H1 (cell line): ENCODE results near the gene CLDN16. TPM values are rescaled to one million over a fixed set of nuclear protein-coding genes. Genes with fewer than 3 reads are reported as not detected.

Experiments
- CTCF ChIA-PET: fragments of 300-600 bp; sonication (Branson Sonifier 250); formaldehyde crosslinking; loops from one replicate; lab custom pipeline; 2021; ENCODE audit not compliant: partially characterized antibody; lab: Charles Lee
- POLR2A ChIA-PET: fragments of 300-600 bp; sonication (Branson Sonifier 250); formaldehyde crosslinking; loops from one replicate; lab custom pipeline; 2021; ENCODE audit warnings: inconsistent platforms; ENCODE audit not compliant: partially characterized antibody; lab: Charles Lee
- DNase-seq, 2 experiments: peaks; one replicate each; pipeline versions ENCODE4 v3.0.0 to v3.0.0-alpha.2; 2010 to 2022; ENCODE audit warnings: low spot score in 2 of 2, low read depth in 1 of 2, mixed read lengths in 1 of 2
- FAIRE-seq: peaks from 2 replicates; lab custom pipeline; 2011; peaks lifted over from hg19 to GRCh38; lab: Jason Lieb, UNC
- H2AFZ ChIP-seq: 2 replicates; pipeline ENCODE4 v1.8.1; 2012; ENCODE audit warnings: low read length, inconsistent platforms
- H2AK5ac ChIP-seq: 2 replicates; pipeline ENCODE4 v1.6.1; 2013; ENCODE audit warnings: low read depth, low read length
- H2BK120ac ChIP-seq: replicated peaks from 2 replicates; pipeline ENCODE3; 2013; ENCODE audit warnings: low read depth, low read length, inconsistent platforms
- H2BK12ac ChIP-seq: 2 replicates; pipeline ENCODE4 v1.6.1; 2013; ENCODE audit warnings: low read depth, low read length
- H2BK15ac ChIP-seq: 2 replicates; pipeline ENCODE4 v1.6.1; 2013; ENCODE audit warnings: low read length
- H2BK20ac ChIP-seq: 2 replicates; pipeline ENCODE4 v1.6.1; 2013; ENCODE audit warnings: low read length
- H2BK5ac ChIP-seq: 2 replicates; pipeline ENCODE4 v1.6.1; 2013; ENCODE audit warnings: low read depth, low read length
- H3K14ac ChIP-seq: 2 replicates; pipeline ENCODE4 v1.6.1; 2013; ENCODE audit warnings: inconsistent platforms; ENCODE audit not compliant: insufficient read length
- H3K18ac ChIP-seq: 2 replicates; pipeline ENCODE4 v1.6.1; 2013; ENCODE audit warnings: low read length; ENCODE audit errors: extremely low read depth
- H3K23ac ChIP-seq: 2 replicates; pipeline ENCODE4 v1.6.1; 2013; ENCODE audit warnings: inconsistent platforms; ENCODE audit not compliant: insufficient read length
- H3K23me2 ChIP-seq: 2 replicates; pipeline ENCODE4 v1.6.1; 2013; ENCODE audit warnings: low read depth, low read length
- H3K27ac ChIP-seq: 2 replicates; pipeline ENCODE4 v1.6.1; 2011; ENCODE audit warnings: low read depth, low read length, inconsistent platforms
- H3K27me3 ChIP-seq, 4 experiments: replicated peaks in 1 of 4; 1 replicate in 1 of 4; 2 replicates in 3 of 4; pipeline versions ENCODE4 v1.6.1 to v1.8.1; 2011 to 2013; ENCODE audit warnings: low read length in 3 of 4, mild to moderate bottlenecking in 3 of 4, inconsistent platforms in 2 of 4, mixed read lengths in 2 of 4, moderate library complexity in 1 of 4; ENCODE audit not compliant: control insufficient read depth in 3 of 4, insufficient read depth in 3 of 4; ENCODE audit errors: extremely low read depth in 1 of 4
- H3K36me3 ChIP-seq, 4 experiments: 2 replicates each; pipeline versions ENCODE4 v1.6.1 to v1.8.1; 2011 to 2013; ENCODE audit warnings: mild to moderate bottlenecking in 4 of 4, low read length in 3 of 4, moderate library complexity in 2 of 4, control low read depth in 1 of 4, inconsistent platforms in 1 of 4; ENCODE audit not compliant: insufficient read depth in 4 of 4, control insufficient read depth in 2 of 4
- H3K4ac ChIP-seq: replicated peaks from 2 replicates; pipeline ENCODE3; 2013; ENCODE audit warnings: low read length, low read depth, mixed read lengths, inconsistent platforms; ENCODE audit not compliant: insufficient read length
- H3K4me1 ChIP-seq, 4 experiments: replicated peaks in 1 of 4; 1 replicate in 1 of 4; 2 replicates in 3 of 4; pipeline versions ENCODE4 v1.6.1 to v1.8.1; 2011 to 2013; ENCODE audit warnings: low read length in 3 of 4, inconsistent platforms in 2 of 4, mixed read lengths in 1 of 4; ENCODE audit not compliant: insufficient read depth in 4 of 4, control insufficient read depth in 3 of 4
- H3K4me2 ChIP-seq, 2 experiments: 2 replicates each; pipeline versions ENCODE4 v1.6.1 to v1.8.1; 2011 to 2013; ENCODE audit warnings: low read depth in 2 of 2, low read length in 2 of 2, control low read depth in 1 of 2, inconsistent platforms in 1 of 2, mild to moderate bottlenecking in 1 of 2; ENCODE audit not compliant: insufficient read depth in 1 of 2
- H3K4me3 ChIP-seq, 4 experiments: fragments of 200-600, 300-600 bp in 1 of 4; sonication (generic), shearing (Covaris generic), sonication (Bioruptor Twin) in 1 of 4; 2 replicates each; pipeline versions ENCODE4 v1.5.1 to v1.8.1; 2011 to 2016; ENCODE audit warnings: low read length in 4 of 4, low read depth in 3 of 4, control low read depth in 2 of 4, inconsistent platforms in 2 of 4, mild to moderate bottlenecking in 2 of 4, mixed read lengths in 1 of 4, moderate library complexity in 1 of 4; ENCODE audit not compliant: insufficient read depth in 2 of 4; ENCODE audit errors: extremely low read depth in 1 of 4
- H3K56ac ChIP-seq: replicated peaks from 2 replicates; pipeline ENCODE3; 2013; ENCODE audit warnings: low read depth, mild to moderate bottlenecking, mixed read lengths, low read length, inconsistent platforms; ENCODE audit not compliant: insufficient read length
- H3K79me1 ChIP-seq: 2 replicates; pipeline ENCODE4 v1.6.1; 2013; ENCODE audit warnings: low read depth, low read length, control low read depth
- H3K79me2 ChIP-seq, 2 experiments: 2 replicates each; pipeline versions ENCODE4 v1.6.1 to v1.8.1; 2012 to 2013; ENCODE audit warnings: low read length in 2 of 2, mild to moderate bottlenecking in 2 of 2, inconsistent platforms in 1 of 2; ENCODE audit not compliant: insufficient read depth in 2 of 2, control insufficient read depth in 1 of 2
- H3K9ac ChIP-seq, 4 experiments: replicated peaks in 1 of 4; 1 replicate in 1 of 4; 2 replicates in 3 of 4; pipeline versions ENCODE4 v1.6.1 to v1.8.1; 2011 to 2013; ENCODE audit warnings: low read depth in 3 of 4, low read length in 3 of 4, control low read depth in 2 of 4, mild to moderate bottlenecking in 2 of 4, moderate library complexity in 2 of 4, inconsistent platforms in 1 of 4; ENCODE audit errors: extremely low read depth in 1 of 4
- H3K9me3 ChIP-seq, 2 experiments: 2 replicates each; pipeline versions ENCODE4 v1.6.1 to v1.8.1; 2012 to 2013; ENCODE audit warnings: mild to moderate bottlenecking in 2 of 2, moderate library complexity in 2 of 2, control low read depth in 1 of 2, inconsistent platforms in 1 of 2, low read depth in 1 of 2, low read length in 1 of 2, mixed read lengths in 1 of 2; ENCODE audit not compliant: insufficient read depth in 2 of 2
- H4K20me1 ChIP-seq, 2 experiments: replicated peaks in 1 of 2; 2 replicates each; pipeline versions ENCODE3 to v1.8.1; 2011 to 2013; ENCODE audit warnings: inconsistent platforms in 2 of 2, low read length in 2 of 2, mild to moderate bottlenecking in 1 of 2; ENCODE audit not compliant: insufficient read depth in 2 of 2, control insufficient read depth in 1 of 2
- H4K5ac ChIP-seq: 2 replicates; pipeline ENCODE4 v1.6.1; 2013; ENCODE audit warnings: low read length, low read depth, mixed read lengths, inconsistent platforms; ENCODE audit not compliant: insufficient read length
- H4K8ac ChIP-seq: 2 replicates; pipeline ENCODE4 v1.8.0; 2013; ENCODE audit warnings: mild to moderate bottlenecking, moderate library complexity, low read length, inconsistent platforms; ENCODE audit not compliant: insufficient read depth; ENCODE audit errors: extremely low read depth
- H4K91ac ChIP-seq: replicated peaks from 2 replicates; pipeline ENCODE3; 2013; ENCODE audit warnings: low read length, mixed read lengths, inconsistent platforms; ENCODE audit not compliant: insufficient read length
- CEBPB ChIP-seq: IDR thresholded peaks from 2 replicates; pipeline ENCODE4 v1.6.1; 2012; ENCODE audit warnings: low read depth, low read length
- CHD1 ChIP-seq: IDR thresholded peaks from 2 replicates; pipeline ENCODE4 v1.6.1; 2012; ENCODE audit warnings: low read depth, low read length, improper control_type of control experiment
- CHD2 ChIP-seq: IDR thresholded peaks from 2 replicates; pipeline ENCODE4 v1.6.1; 2012; ENCODE audit warnings: low read length, improper control_type of control experiment
- CTBP2 ChIP-seq: IDR thresholded peaks from 2 replicates; pipeline ENCODE4 v1.7.0; 2011; ENCODE audit warnings: borderline replicate concordance, mild to moderate bottlenecking, moderate library complexity, mixed read lengths, low read length; ENCODE audit not compliant: insufficient read depth, insufficient read length
- JUN ChIP-seq: IDR thresholded peaks from 2 replicates; pipeline ENCODE4 v1.6.1; 2011; ENCODE audit warnings: low read depth, mild to moderate bottlenecking, improper control_type of control experiment, low read length
- KDM1A ChIP-seq: fragments of 200-600, 300-600 bp; sonication (generic); IDR thresholded peaks from 2 replicates; pipeline ENCODE4 v1.7.1; 2016; ENCODE audit warnings: mild to moderate bottlenecking, low read length, borderline replicate concordance
- NRF1 ChIP-seq: IDR thresholded peaks from 2 replicates; pipeline ENCODE4 v1.6.1; 2011; ENCODE audit warnings: mild to moderate bottlenecking, low read depth, low read length, improper control_type of control experiment
- PHF8 ChIP-seq: fragments of 200-600 bp; sonication (generic); conservative IDR thresholded peaks from 2 replicates; pipeline ENCODE4 v1.7.1; 2012; ENCODE audit warnings: low read depth, mild to moderate bottlenecking, inconsistent platforms, low read length, moderate library complexity
- POLR2A ChIP-seq, 2 experiments: IDR thresholded peaks; 1 replicate in 1 of 2; 2 replicates in 1 of 2; pipeline ENCODE4 v1.6.1; 2011; ENCODE audit warnings: low read depth in 2 of 2, low read length in 2 of 2, mild to moderate bottlenecking in 2 of 2; ENCODE audit errors: control extremely low read depth in 1 of 2
- RXRA ChIP-seq: IDR thresholded peaks from 2 replicates; pipeline ENCODE4 v1.6.1; 2011; ENCODE audit warnings: low read depth, mild to moderate bottlenecking, low read length, moderate library complexity; ENCODE audit not compliant: insufficient read depth
- TEAD4 ChIP-seq: IDR thresholded peaks from 2 replicates; pipeline ENCODE4 v1.6.1; 2012; ENCODE audit warnings: low read depth, low read length, inconsistent platforms, mixed read lengths
- ZNF274 ChIP-seq: IDR thresholded peaks from 2 replicates; pipeline ENCODE4 v1.7.0; 2012; ENCODE audit warnings: low read length, borderline replicate concordance; ENCODE audit errors: extremely low read depth
- WGBS, 2 experiments: shearing (Covaris generic) in 1 of 2; methylation state at CpG; one replicate each; pipeline versions ENCODE4 v1.1.6 to v1.1.7; 2013 to 2015; ENCODE audit warnings: low lambda C conversion rate in 2 of 2, mixed read lengths in 2 of 2, inconsistent platforms in 1 of 2, low coverage in 1 of 2, missing lambda C conversion rate in 1 of 2; ENCODE audit not compliant: insufficient replicate concordance in 2 of 2, insufficient coverage in 1 of 2, insufficient read length in 1 of 2; ENCODE audit errors: extremely low coverage in 1 of 2, missing lambda C conversion rate in 1 of 2; 5-methylcytosine and 5-hydroxymethylcytosine counted together
- polyA plus RNA-seq, 7 experiments: library from polyadenylated mRNA; depleted of rRNA in 3 of 7; stranded (reverse) in 5 of 7; unstranded in 2 of 7; fragments of >200 nt in 5 of 7; fragments of 200-250 nt in 2 of 7; gene quantifications; 1 replicate in 5 of 7; 2 replicates in 1 of 7; 4 replicates in 1 of 7; pipeline versions ENCODE4 v1.2.1 to v1.2.3, GENCODE V29; 2011 to 2013; ENCODE audit warnings: missing spikeins in 2 of 7, mixed read lengths in 2 of 7
- total RNA-seq: library from RNA; stranded (reverse); fragmentation: NEBNext Ultra II Directional; extraction: Animal tissue kit (Norgen Biotek cat#: 25700); gene quantifications from 2 replicates; pipeline ENCODE4 v1.2.1, GENCODE V29; 2021
- TF ChIP-seq, protein P1 (sequence below): IDR thresholded peaks from 2 replicates; pipeline ENCODE4 v1.6.1; 2011; ENCODE audit warnings: low read length, improper control_type of control experiment
- TF ChIP-seq, protein P2 (sequence below): IDR thresholded peaks from 2 replicates; pipeline ENCODE4 v1.6.1; 2012; ENCODE audit warnings: inconsistent platforms

Gene CLDN16
- total and polyA plus RNA-seq, 2 of the 8 experiments (the other 6 are each of a cell fraction or from before 2014, with no cell fraction given) = not detected

DNA sequence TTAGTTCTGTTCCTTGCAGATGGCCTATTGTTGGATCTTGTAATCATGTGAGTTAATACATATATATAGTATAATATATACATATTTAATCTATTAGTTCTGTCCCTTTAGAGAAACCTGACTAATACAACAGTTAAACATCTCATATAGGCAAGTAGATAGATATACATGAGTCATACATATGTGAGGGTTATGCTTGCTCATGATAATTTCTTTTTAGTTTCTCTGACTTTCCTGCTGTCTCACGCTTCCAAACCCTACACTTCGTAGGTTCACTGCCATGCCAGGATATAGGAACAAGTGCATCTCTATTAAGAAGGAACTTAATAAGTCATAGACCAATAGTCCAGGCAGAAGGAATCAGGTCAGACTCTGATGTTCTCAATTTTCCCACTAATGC, 16.8 kb upstream of the CLDN16 start:
- Histone ChIP-seq H2BK120ac (no peak overlapping the region), H4K8ac (no peak overlapping the region), H2AFZ (no peak overlapping the region), H2BK5ac (no peak overlapping the region), H3K79me1 (no peaks in the 10 kb centered on the region), H2AK5ac (no peak overlapping the region), H2BK15ac (no peak overlapping the region), H3K79me2 (no peaks in the 10 kb centered on the region), H2BK12ac (no peak overlapping the region), H3K27ac (no peak overlapping the region), H4K5ac (no peak overlapping the region), H4K20me1 (no peaks in the 10 kb centered on the region), H4K91ac (no peak overlapping the region), H3K36me3 (no peaks in the 10 kb centered on the region), H3K4me3 (no peak overlapping the region), H3K4me2 (no peak overlapping the region), H3K9ac (no peak overlapping the region), H3K23me2 (no peaks in the 10 kb centered on the region; the same call in 1 of the 2 replicates), H3K23ac (no peak overlapping the region), H3K4ac (no peak overlapping the region), H3K27me3 (no peaks in the 10 kb centered on the region), H3K56ac (no peak overlapping the region), H3K9me3 (no peaks in the 10 kb centered on the region), H2BK20ac (no peak overlapping the region), H3K14ac (no peak overlapping the region), H3K4me1 (no peaks in the 10 kb centered on the region; a peak in 2 of 7 replicates), H3K18ac (no peak overlapping the region)
- POLR2A ChIA-PET = no interaction called here
- 47% methylated on average over 2 of the region's 2 CpGs; no CpG with 5 or more reads in 1 of the 2 experiments for WGBS, 2 experiments
- CTCF ChIA-PET = interaction anchor here (1.2 to 1.5 kb wide), 2 partner anchors 49 to 146 kb away, joined by 4 to 6 read pairs; partner anchors contain the start of gene CLDN1
- no peak for DNase-seq
- FAIRE-seq = no peak
- TF ChIP-seq CHD2 (no peak), PHF8 (no peak), NRF1 (no peak), CEBPB (no peak), JUN (no peak), POLR2A (IDR thresholded peaks at IDR 0.05; ENCODE audit: control extremely low read depth in 1 of 2, low read depth in 2 of 2, low read length in 2 of 2) (no peak), CHD1 (no peak), TEAD4 (no peak), KDM1A (no peak), CTBP2 (no peak), ZNF274 (no peak), RXRA (no peak)
- TF ChIP-seq, protein P1, sequence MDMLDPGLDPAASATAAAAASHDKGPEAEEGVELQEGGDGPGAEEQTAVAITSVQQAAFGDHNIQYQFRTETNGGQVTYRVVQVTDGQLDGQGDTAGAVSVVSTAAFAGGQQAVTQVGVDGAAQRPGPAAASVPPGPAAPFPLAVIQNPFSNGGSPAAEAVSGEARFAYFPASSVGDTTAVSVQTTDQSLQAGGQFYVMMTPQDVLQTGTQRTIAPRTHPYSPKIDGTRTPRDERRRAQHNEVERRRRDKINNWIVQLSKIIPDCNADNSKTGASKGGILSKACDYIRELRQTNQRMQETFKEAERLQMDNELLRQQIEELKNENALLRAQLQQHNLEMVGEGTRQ = no peak
- TF ChIP-seq, protein P2, sequence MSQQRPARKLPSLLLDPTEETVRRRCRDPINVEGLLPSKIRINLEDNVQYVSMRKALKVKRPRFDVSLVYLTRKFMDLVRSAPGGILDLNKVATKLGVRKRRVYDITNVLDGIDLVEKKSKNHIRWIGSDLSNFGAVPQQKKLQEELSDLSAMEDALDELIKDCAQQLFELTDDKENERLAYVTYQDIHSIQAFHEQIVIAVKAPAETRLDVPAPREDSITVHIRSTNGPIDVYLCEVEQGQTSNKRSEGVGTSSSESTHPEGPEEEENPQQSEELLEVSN = no peak
